Measurements from ENCODE around the gene CPXM2.

The CPXM2 gene

GRCh38 chr10:123769647-123770046 lies 122.0 kb downstream of the CPXM2 start:
- H3K27ac ChIP-seq: no peak overlapping the region
- no peak for TF ChIP-seq ZFX (IDR thresholded peaks at IDR 0.05)
- no peak for TF ChIP-seq CTCF (conservative IDR thresholded peaks at IDR 0.05)

- H3K27ac ChIP-seq: no peak overlapping the region
- TF ChIP-seq ZFX (IDR thresholded peaks at IDR 0.05) (no peak), CTCF (conservative IDR thresholded peaks at IDR 0.05) (no peak)
These were observed 124.8 kb downstream of the CPXM2 start for GRCh38 chr10:123766761-123767160.

- H3K27ac ChIP-seq: no peak overlapping the region
- TF ChIP-seq ZFX (IDR thresholded peaks at IDR 0.05) (no peak), CTCF (conservative IDR thresholded peaks at IDR 0.05) (no peak)
These were observed 125.6 kb downstream of the CPXM2 start for GRCh38 chr10:123766012-123766411.

- no peak for TF ChIP-seq ZFX (IDR thresholded peaks at IDR 0.05)
- TF ChIP-seq CTCF (conservative IDR thresholded peaks at IDR 0.05): no peak
These were observed 129.9 kb downstream of the CPXM2 start for GRCh38 chr10:123761666-123762230.

GRCh38 chr10:123761038-123761428 lies 130.6 kb downstream of the CPXM2 start:
- TF ChIP-seq ZFX (IDR thresholded peaks at IDR 0.05) (no peak), CTCF (conservative IDR thresholded peaks at IDR 0.05) (no peak)
- no peak overlapping the region for H3K27ac ChIP-seq

More at GRCh38 chr10:123761666-123762230, 129.9 kb downstream of the CPXM2 start:
- no peak overlapping the region for H3K27ac ChIP-seq

- TF ChIP-seq CTCF (conservative IDR thresholded peaks at IDR 0.05): no peak
- no peak for TF ChIP-seq ZFX (IDR thresholded peaks at IDR 0.05)
- H3K27ac ChIP-seq: no peak overlapping the region
These were observed 131.1 kb downstream of the CPXM2 start for GRCh38 chr10:123760356-123761037.

GRCh38 chr10:123759501-123760031 lies 132.0 kb downstream of the CPXM2 start:
- H3K27ac ChIP-seq: no peak overlapping the region
- TF ChIP-seq CTCF (conservative IDR thresholded peaks at IDR 0.05): no peak
- no peak for TF ChIP-seq ZFX (IDR thresholded peaks at IDR 0.05)
